Gastroesophageal sphincter (tissue), 3 donors: Measurements from ENCODE around the gene NDUFC1.

ENCODE experiments used
- POLR2A ChIP-seq, 2 donors: fragments of 450-650 bp; IDR thresholded peaks; one replicate each; pipeline ENCODE4 v1.6.1; 2017; ENCODE audit warnings: antibody characterized with exemption in 2 of 2, mild to moderate bottlenecking in 2 of 2, moderate library complexity in 1 of 2
- POLR2AphosphoS5 ChIP-seq: sonication (generic); formaldehyde crosslinking; IDR thresholded peaks from one replicate; pipeline ENCODE4 v1.6.1; 2017; ENCODE audit warnings: antibody characterized with exemption
- TF ChIP-seq, protein P1 (sequence below), 4 experiments: fragments of 200-600 bp in 2 of 4; fragments of 450-650 bp in 2 of 4; sonication (generic) in 1 of 4; IDR thresholded peaks; one replicate each; pipeline ENCODE4 v1.5.1; 2017 to 2019; ENCODE audit warnings: antibody characterized with exemption in 4 of 4, mild to moderate bottlenecking in 2 of 4, moderate library complexity in 2 of 4

DNA sequence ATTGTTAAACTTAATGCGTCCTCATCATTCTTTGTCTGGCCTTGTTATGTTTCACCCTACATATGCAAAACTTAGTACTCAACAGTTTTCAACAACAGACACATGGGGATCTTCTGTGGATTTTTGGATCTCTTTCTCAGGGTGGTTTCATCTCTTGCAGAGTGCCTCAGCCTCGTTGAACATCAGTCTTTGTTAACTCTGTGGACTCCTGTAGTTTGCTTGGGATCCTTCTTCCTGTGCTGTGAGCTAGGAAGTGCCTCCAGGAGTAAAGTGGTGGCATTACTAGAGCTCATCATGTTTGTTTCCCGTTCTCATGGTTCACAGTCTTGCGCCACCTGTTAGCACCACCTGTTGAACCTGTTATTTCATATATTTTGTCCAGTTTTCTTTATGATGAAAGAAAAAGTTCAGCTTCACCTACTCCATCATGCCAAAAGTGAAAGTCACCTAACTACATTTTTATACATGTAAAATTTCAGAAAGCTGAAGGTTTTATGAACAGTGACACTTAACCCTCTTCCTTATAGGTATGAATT lies 27.5 kb upstream of the NDUFC1 start:
- TF ChIP-seq, protein P1, sequence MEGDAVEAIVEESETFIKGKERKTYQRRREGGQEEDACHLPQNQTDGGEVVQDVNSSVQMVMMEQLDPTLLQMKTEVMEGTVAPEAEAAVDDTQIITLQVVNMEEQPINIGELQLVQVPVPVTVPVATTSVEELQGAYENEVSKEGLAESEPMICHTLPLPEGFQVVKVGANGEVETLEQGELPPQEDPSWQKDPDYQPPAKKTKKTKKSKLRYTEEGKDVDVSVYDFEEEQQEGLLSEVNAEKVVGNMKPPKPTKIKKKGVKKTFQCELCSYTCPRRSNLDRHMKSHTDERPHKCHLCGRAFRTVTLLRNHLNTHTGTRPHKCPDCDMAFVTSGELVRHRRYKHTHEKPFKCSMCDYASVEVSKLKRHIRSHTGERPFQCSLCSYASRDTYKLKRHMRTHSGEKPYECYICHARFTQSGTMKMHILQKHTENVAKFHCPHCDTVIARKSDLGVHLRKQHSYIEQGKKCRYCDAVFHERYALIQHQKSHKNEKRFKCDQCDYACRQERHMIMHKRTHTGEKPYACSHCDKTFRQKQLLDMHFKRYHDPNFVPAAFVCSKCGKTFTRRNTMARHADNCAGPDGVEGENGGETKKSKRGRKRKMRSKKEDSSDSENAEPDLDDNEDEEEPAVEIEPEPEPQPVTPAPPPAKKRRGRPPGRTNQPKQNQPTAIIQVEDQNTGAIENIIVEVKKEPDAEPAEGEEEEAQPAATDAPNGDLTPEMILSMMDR (IDR thresholded peaks at IDR 0.05): no peak
- TF ChIP-seq POLR2A (IDR thresholded peaks at IDR 0.05) (no peak), POLR2AphosphoS5 (no peak)
